Neural cell (in vitro differentiated cells): ENCODE measurements around the gene GALP. TPM values are rescaled to one million over a fixed set of nuclear protein-coding genes. Genes with fewer than 3 reads are reported as not detected.

Source experiments
- H2AFZ ChIP-seq: fragments of 200-600, 300-800 bp; sonication (generic), shearing (Covaris generic); 2 replicates; pipeline ENCODE4 v1.6.0; 2014; ENCODE audit warnings: low read depth, mild to moderate bottlenecking, antibody characterized with exemption, low read length, moderate library complexity
- H3F3A ChIP-seq: fragments of 200-600 bp; shearing (Covaris generic); 2 replicates; pipeline ENCODE4 v1.6.1; 2016; ENCODE audit warnings: mild to moderate bottlenecking, moderate library complexity, mixed read lengths, antibody characterized with exemption, low read length; ENCODE audit not compliant: insufficient read depth, poor library complexity, severe bottlenecking
- H3K27ac ChIP-seq: fragments of 200-600, 300-800 bp; sonication (generic), shearing (Covaris generic); 2 replicates; pipeline ENCODE4 v1.5.1; 2014; ENCODE audit warnings: mild to moderate bottlenecking, low read length, moderate library complexity
- H3K27me3 ChIP-seq: fragments of 300-800, 200-600 bp; sonication (generic), shearing (Covaris generic); 2 replicates; pipeline ENCODE4 v1.6.0; 2014; ENCODE audit warnings: mild to moderate bottlenecking, low read depth, low read length, moderate library complexity; ENCODE audit not compliant: insufficient read depth
- H3K36me3 ChIP-seq: fragments of 300-800, 200-600 bp; sonication (generic), shearing (Covaris generic); 2 replicates; pipeline ENCODE4 v1.5.1; 2014; ENCODE audit warnings: mild to moderate bottlenecking, antibody characterized with exemption, low read length, moderate library complexity; ENCODE audit not compliant: insufficient read depth
- H3K4me2 ChIP-seq: fragments of 300-800, 200-600 bp; sonication (generic), shearing (Covaris generic); 2 replicates; pipeline ENCODE4 v1.6.0; 2014; ENCODE audit warnings: mild to moderate bottlenecking, low read length
- H3K4me3 ChIP-seq: fragments of 300-800, 200-600 bp; sonication (generic), shearing (Covaris generic); 2 replicates; pipeline ENCODE4 v1.5.1; 2014; ENCODE audit warnings: mild to moderate bottlenecking, low read length, moderate library complexity
- H3K79me2 ChIP-seq: fragments of 200-600 bp; shearing (Covaris generic); replicated peaks from 2 replicates; pipeline ENCODE4 v1.6.0; 2014; ENCODE audit warnings: mild to moderate bottlenecking, low read length, moderate library complexity; ENCODE audit not compliant: insufficient read depth
- H3K9ac ChIP-seq: fragments of 300-800, 200-600 bp; sonication (generic), shearing (Covaris generic); 2 replicates; pipeline ENCODE4 v1.6.1; 2016; ENCODE audit warnings: mild to moderate bottlenecking, low read length, mixed read lengths
- H3K9me2 ChIP-seq: fragments of 200-600 bp; shearing (Covaris generic); 2 replicates; pipeline ENCODE4 v1.6.1; 2016; ENCODE audit warnings: mild to moderate bottlenecking, low read length, mixed read lengths; ENCODE audit not compliant: insufficient read depth
- H3K9me3 ChIP-seq: fragments of 200-600, 300-800 bp; sonication (generic), shearing (Covaris generic); 2 replicates; pipeline ENCODE4 v1.6.1; 2016; ENCODE audit warnings: mild to moderate bottlenecking, mixed run types, low read length, moderate library complexity, mixed read lengths
- H4K20me1 ChIP-seq: fragments of 200-600 bp; shearing (Covaris generic); 2 replicates; pipeline ENCODE4 v1.6.1; 2016; ENCODE audit warnings: mild to moderate bottlenecking, mixed run types; ENCODE audit not compliant: insufficient read depth
- CTCF ChIP-seq: fragments of 450-650 bp; IDR thresholded peaks from 2 replicates; pipeline ENCODE4 v1.5.1; 2014; ENCODE audit warnings: antibody characterized with exemption, mild to moderate bottlenecking, moderate library complexity; ENCODE audit not compliant: poor library complexity, severe bottlenecking
- EP300 ChIP-seq: fragments of 450-650 bp; conservative IDR thresholded peaks from 2 replicates; pipeline ENCODE4 v1.6.1; 2014; ENCODE audit warnings: antibody characterized with exemption, mild to moderate bottlenecking, moderate library complexity; ENCODE audit not compliant: poor library complexity, severe bottlenecking
- EZH2 ChIP-seq: fragments of 200-600, 300-800 bp; shearing (Covaris generic), sonication (generic); IDR thresholded peaks from 2 replicates; pipeline ENCODE4 v1.6.1; 2014; ENCODE audit warnings: antibody characterized with exemption, low read length, borderline replicate concordance, mild to moderate bottlenecking; ENCODE audit not compliant: insufficient read depth, poor library complexity, severe bottlenecking
- MXI1 ChIP-seq: fragments of 450-650 bp; conservative IDR thresholded peaks from 2 replicates; pipeline ENCODE4 v1.6.1; 2014; ENCODE audit warnings: antibody characterized with exemption, mild to moderate bottlenecking; ENCODE audit not compliant: poor library complexity, severe bottlenecking
- POLR2AphosphoS5 ChIP-seq: IDR thresholded peaks from 2 replicates; pipeline ENCODE4 v1.6.1; 2012
- RAD21 ChIP-seq: fragments of 450-650 bp; conservative IDR thresholded peaks from 2 replicates; pipeline ENCODE4 v1.6.1; 2014; ENCODE audit warnings: antibody characterized with exemption, mild to moderate bottlenecking, moderate library complexity
- REST ChIP-seq: IDR thresholded peaks from 2 replicates; pipeline ENCODE4 v1.6.1; 2012; ENCODE audit warnings: borderline replicate concordance
- SMC3 ChIP-seq: fragments of 450-650 bp; conservative IDR thresholded peaks from 2 replicates; pipeline ENCODE4 v1.6.1; 2014; ENCODE audit warnings: antibody characterized with exemption, mild to moderate bottlenecking, moderate library complexity; ENCODE audit not compliant: poor library complexity
- TAF1 ChIP-seq: IDR thresholded peaks from 2 replicates; pipeline ENCODE4 v1.6.1; 2012; ENCODE audit warnings: low read depth
- polyA plus RNA-seq: library from polyadenylated mRNA; depleted of rRNA; stranded (reverse); fragments of >200 nt; gene quantifications from 2 replicates; pipeline ENCODE4 v1.2.3, GENCODE V29; 2014

GALP gene
- polyA plus RNA-seq, 1 donor from 2014 or later: not detected

- H3K9me3 ChIP-seq: no peaks in the 10 kb centered on the region
- no peak overlapping the region for H3K9ac ChIP-seq
- H3K27me3 ChIP-seq: no peaks in the 10 kb centered on the region
- H3K36me3 ChIP-seq: no peaks in the 10 kb centered on the region
- no peak overlapping the region for H3K4me2 ChIP-seq
- no peaks in the 10 kb centered on the region for H3K9me2 ChIP-seq
- no peaks in the 10 kb centered on the region for H3K79me2 ChIP-seq
- no peak overlapping the region for H2AFZ ChIP-seq
- H3F3A ChIP-seq: no peaks in the 10 kb centered on the region
- no peak overlapping the region for H3K27ac ChIP-seq
- H4K20me1 ChIP-seq: no peaks in the 10 kb centered on the region
- TF ChIP-seq EZH2 (no peak), POLR2AphosphoS5 (no peak), CTCF (no peak), MXI1 (no peak), RAD21 (no peak), TAF1 (no peak), EP300 (no peak), SMC3 (no peak), REST (no peak)
- H3K4me3 ChIP-seq: no peak overlapping the region
These were observed 23.2 kb upstream of the GALP start for GRCh38 chr19:56152644-56153043.

GRCh38 chr19:56153507-56153906 is 22.3 kb upstream of the GALP start:
- H3K36me3 ChIP-seq: no peaks in the 10 kb centered on the region
- no peaks in the 10 kb centered on the region for H3K79me2 ChIP-seq
- no peaks in the 10 kb centered on the region for H3F3A ChIP-seq
- no peak overlapping the region for H3K4me3 ChIP-seq
- no peaks in the 10 kb centered on the region for H3K9me3 ChIP-seq
- H2AFZ ChIP-seq: no peak overlapping the region
- H3K4me2 ChIP-seq: no peak overlapping the region
- H3K27ac ChIP-seq: no peak overlapping the region
- no peak overlapping the region for H3K9ac ChIP-seq
- TF ChIP-seq POLR2AphosphoS5: no peak
- TF ChIP-seq REST: no peak
- TF ChIP-seq EZH2: no peak
- no peak for TF ChIP-seq CTCF
- TF ChIP-seq EP300: no peak
- no peak for TF ChIP-seq MXI1
- no peak for TF ChIP-seq TAF1
- no peak for TF ChIP-seq RAD21
- H3K9me2 ChIP-seq: no peaks in the 10 kb centered on the region
- no peaks in the 10 kb centered on the region for H3K27me3 ChIP-seq
- H4K20me1 ChIP-seq: no peaks in the 10 kb centered on the region
